Myocyte (in vitro differentiated cells): ENCODE measurements around the gene RBL2. TPM values are rescaled to one million over a fixed set of nuclear protein-coding genes. Genes with fewer than 3 reads are reported as not detected.
A peak's percentile ranks its signal among the peaks of the same experiment; 100 is the strongest.
"Not testable (repeated sequence)": the region's sequence is repeated elsewhere in the genome, so short reads cannot be mapped to it uniquely, and the experiment has no call there.

ENCODE experiments used
- DNase-seq: peaks from one replicate; pipeline ENCODE4 v3.0.0-alpha.2; 2012; ENCODE audit warnings: low read depth
- polyA plus RNA-seq: library from polyadenylated mRNA; unstranded; fragments of >200 nt; gene quantifications from one replicate; pipeline ENCODE4 v1.2.1, GENCODE V29; 2012; ENCODE audit warnings: missing spikeins
- total RNA-seq: library from RNA; depleted of rRNA; stranded (reverse); fragments of >200 nt; gene quantifications from 2 replicates; pipeline ENCODE4 v1.2.3, GENCODE V29; 2014

Gene RBL2
- total RNA-seq = 43.9 and 49.1 TPM in 2 replicates
- 20.9 TPM for polyA plus RNA-seq

- peak; percentile 83 for DNase-seq
Observed at GRCh38 chr16:53434377-53435065, at the start of gene RBL2. Gene RBL2, plus strand, starts transcription at chr16:53434471. Its CDS starts 86 bp downstream, at chr16:53434557.

DNA sequence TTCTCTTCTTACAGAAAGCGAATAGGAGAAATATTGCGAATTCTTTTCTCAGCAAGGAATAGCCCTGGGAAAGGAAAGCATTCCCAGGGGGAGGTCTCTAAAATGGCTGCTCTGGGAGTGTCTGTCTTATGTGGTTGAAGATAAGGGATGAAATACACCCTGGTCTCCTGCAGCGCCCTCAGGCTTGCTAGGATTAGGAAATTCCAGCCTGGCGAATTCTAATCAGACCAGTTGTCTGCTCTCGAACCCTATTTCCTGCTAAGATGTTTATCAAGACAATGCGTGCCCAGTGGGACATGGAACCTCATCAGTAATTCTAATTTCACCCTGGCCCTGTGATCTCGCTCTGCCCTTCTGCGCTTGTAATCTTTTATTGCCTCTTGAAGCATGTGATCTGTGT is 49.7 kb upstream of the RBL2 start:
- DNase-seq = not testable (repeated sequence)

DNA sequence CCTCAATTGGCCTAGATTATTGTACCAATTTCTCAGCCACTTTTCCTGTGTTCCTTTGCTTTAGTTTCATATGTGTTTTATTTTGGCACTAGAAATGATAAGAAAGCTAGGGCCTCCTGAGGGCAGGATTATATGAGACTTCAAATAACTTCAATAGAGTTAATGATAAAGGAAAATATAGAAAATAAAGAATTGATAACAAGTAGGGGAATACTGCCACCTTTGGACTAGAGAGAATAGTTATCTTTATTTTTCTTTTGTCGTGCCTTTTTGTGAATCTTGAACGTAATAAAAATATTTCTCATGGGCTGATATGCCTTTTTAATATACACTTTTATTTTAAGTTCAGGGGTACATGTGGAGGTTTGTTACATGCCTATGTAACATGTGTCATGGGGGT is 29.3 kb upstream of the RBL2 start:
- DNase-seq = peak; percentile 5

DNA sequence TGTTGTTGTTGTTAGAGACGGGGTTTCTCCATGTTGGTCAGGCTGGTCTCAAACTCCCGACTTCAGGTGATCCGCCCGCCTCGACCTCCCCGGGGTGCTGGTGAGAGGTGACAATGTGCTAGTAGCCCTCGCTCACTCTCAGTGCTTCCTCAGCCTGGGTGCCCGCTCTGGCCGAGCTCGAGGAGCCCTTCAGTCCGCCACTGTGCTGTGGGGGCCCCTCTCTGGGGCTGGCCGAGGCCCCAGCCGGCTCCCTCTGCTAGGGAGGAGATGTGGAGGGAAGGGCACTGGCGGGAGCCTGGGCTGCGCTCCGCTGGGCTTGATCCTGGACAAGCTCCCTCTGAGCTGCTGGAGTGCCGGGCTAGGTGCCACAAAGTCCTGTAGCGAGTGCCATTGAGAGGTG is 21.7 kb upstream of the RBL2 start:
- DNase-seq = no peak

DNA sequence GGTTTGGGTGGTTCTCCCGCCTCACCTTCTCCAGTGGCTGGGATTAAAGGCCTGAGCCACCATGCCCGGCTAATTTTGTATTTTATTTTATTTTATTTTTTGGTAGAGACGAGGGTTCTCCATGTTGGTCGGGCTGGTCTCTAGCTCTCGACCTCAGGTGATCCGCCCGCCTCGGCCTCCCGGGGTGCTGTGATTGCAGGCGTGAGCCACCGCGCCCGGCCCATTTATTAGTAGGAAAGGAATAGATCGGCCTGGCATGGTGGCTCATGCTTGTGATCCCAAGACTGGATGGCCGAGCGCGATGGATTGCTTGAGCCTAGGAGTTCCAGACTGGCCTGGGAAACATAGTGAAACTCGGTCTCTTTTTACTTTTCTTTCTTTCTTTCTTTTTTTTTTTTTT is 20.4 kb upstream of the RBL2 start:
- DNase-seq = no peak

DNA sequence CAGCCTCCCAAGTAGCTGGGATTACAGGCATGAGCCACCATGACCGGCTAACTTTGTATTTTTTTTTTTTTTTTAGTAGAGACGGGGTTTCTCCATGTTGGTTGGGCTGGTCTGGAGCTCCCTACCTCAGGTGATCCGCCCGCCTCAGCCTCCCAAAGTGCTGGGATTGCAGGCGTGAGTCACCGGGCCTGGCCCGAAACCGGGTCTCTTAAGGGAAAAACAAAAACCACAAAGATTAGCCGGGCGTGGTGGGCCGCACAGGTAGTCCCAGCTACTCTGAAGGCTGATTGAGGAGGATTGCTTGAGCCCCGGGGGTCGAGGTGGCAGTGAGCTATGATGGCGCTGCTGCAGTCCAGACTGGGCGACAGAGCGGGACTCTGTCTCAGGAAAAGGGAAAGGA is 19.9 kb upstream of the RBL2 start:
- DNase-seq = no peak

- DNase-seq = peak; percentile 40
Observed at GRCh38 chr16:53415504-53415903, 18.8 kb upstream of the RBL2 start.

DNA sequence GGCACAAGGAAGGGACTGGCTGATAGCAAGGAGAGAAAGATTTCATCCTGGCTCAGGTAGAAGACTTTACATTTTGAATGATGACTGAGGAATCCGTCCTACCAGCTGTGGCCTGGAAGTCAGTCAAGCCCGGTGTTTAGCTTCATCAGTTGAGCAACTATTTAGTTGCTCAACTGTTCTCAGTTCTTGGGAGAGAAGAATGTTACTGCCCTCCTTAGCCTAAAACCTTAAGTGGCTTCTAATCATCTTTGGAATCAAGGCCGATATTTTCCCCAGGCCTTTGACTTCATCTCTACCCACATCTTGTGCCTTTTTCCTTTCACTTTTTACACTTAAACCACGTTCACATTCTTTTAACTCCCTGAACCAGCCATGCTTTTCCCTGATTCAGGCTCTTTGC is 17.3 kb upstream of the RBL2 start:
- DNase-seq = no peak

GRCh38 chr16:53417976-53418375 is 16.3 kb upstream of the RBL2 start:
- DNase-seq = no peak

DNA sequence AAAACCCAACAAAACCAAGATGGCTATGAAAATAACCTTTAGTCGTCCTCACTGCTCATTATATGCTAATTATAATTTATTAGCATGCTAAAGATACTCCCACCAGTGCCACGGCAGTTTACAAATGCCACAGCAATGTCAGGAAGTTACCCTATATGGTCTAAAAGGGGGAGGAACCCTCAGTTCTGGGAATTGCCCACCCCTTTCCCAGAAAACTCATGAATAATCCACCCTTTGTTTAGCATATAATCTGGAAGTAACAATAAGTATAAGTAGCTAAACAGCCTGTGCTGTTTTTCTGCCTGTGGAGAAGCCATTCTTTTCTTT is 14.9 kb upstream of the RBL2 start:
- DNase-seq = not testable (repeated sequence)

DNA sequence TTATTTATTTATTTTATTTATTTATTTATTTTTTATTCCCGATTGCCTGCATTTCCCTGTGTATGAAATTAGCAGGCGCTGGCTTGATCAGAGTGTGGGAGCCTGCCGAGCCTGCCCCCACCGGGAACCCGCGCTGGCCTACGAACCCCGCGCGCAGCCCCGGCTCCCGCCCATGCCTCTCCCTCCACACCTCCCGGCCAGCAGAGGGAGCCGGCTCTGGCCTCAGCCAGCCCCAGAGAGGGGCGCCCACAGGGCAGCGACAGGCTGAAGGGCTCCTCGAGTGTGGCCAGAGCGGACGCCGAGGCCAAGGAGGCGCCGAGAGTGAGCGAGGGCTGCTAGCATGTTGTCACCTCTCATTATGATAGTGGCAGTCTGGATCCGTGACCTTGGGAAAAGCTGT is 13.0 kb upstream of the RBL2 start:
- DNase-seq = no peak

DNA sequence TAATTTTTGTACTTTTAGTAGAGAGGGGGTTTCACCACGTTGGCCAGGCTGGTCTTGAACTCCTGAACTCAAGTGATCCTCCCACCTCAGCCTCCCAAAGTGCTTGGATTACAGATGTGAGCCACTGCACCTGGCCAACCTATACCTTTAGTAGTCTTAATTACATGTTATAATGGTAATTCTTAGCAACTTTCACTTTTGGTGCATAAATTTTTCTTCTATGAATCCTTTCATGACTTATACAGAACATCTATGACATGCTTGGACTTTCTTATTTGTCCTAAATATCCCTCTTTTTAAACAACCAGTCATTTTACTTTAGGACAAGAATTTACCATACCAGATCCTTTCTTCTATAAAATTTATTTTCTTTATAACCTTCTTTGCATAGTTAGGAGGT is 10.3 kb upstream of the RBL2 start:
- not testable (repeated sequence) for DNase-seq

DNA sequence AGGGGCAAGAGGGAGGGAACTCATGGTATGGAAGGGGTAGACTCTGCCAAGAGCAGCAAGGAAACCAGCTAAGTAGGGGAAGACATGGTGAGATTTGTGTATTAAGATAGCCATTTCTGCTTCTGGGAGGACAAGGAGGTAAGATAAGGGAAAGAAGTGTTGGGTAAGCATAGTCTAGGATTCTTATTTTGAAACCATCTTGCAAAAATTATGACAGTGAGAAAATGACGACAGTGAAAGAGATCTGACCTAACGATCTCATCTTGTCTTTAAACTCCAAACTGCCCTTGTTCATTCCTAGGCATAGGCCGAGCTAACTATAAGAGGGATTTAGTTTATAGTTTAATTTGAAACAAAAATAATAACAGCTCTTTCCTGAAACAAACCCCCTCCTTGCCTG is 5.6 kb upstream of the RBL2 start:
- DNase-seq = no peak

DNA sequence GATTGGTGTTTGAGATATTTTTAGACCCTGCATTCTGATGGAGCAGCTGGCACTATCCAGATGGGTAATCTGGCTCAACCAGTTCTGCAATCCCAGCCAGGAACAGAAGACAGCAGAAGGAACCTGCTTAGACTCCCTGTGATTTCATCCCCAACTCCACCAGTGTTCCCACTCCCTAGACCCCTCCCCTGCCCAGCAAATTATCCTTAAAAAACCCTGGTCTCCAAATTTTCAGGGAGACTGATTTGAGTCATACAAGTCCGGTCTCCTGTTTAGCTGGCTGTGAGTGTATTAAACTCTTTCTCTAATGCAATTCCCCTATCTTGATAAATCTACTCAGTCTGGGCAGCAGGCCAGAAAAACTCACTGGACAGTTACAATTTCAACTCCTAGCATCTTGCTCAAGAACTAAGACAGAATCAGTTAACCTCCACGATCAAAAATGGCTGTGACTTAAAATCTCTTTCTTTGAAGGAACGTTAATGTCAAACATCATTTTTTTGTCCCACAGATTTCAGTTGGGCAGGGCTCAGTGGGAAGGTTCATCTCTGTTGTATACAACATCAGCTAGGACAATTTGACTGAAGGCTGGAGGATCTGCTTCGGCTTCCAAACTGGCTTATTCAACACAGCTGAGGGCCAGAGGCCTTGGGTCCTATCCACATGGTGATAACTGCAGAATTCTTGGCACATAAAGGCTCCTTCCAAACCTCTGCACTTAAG is 4.9 kb upstream of the RBL2 start:
- peak; percentile 56 for DNase-seq

- DNase-seq = no peak
Observed at GRCh38 chr16:53430363-53430762, 3.9 kb upstream of the RBL2 start.

GRCh38 chr16:53433509-53433908 is 762 bp upstream of the RBL2 start:
- no peak for DNase-seq

DNA sequence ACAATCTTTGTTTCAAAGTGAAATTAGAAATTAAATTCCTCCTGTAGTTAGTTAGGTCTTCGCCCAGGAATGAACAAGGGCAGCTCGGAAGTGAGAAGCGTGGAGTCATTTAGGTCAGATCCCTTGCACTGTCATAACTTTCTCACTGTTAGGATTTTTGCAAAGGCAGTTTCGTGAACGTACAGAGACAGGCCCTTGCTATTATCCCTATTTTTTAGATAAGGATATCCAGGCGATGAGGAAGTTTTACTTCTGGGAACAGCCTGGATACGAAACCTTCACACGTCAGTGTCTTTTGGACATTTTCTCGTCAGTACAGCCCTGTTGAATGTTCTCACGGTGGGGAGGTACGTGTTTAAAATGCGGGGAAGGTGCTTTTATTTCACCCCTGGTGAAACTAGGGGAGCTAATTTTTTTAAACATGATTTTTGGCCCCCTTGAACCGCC is 318 bp upstream of the RBL2 start:
- DNase-seq = no peak

DNA sequence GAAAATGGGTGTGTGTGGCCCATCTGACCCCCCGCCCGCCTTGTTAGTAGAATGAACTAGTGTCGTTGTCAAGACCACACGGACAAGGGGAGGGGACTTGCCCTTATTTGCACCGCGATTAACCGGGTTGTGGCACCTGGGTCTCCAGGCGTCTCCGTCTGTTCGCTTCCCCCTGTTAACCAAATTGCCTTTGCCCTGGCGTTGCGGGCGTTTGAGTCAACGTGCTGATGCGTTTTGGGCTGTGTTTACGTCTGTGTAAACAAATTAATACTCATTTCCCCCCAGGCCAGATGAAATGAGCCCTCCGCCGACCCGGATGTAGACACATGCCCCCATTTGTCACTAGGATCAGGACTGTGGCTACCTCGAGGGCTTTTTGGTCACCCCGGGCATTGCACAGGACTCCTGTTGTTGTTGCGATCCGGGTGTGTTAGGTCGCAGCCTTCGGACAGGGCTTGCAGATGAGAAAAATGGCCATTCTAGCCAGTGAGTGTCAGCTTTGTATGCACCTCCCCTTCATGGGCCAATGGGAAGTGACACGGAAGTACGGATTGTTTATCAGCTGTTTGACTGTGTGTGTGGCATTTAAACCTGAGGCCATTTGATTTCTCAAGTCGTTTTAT is 906 bp downstream of the RBL2 start:
- DNase-seq = peak; percentile 92

DNA sequence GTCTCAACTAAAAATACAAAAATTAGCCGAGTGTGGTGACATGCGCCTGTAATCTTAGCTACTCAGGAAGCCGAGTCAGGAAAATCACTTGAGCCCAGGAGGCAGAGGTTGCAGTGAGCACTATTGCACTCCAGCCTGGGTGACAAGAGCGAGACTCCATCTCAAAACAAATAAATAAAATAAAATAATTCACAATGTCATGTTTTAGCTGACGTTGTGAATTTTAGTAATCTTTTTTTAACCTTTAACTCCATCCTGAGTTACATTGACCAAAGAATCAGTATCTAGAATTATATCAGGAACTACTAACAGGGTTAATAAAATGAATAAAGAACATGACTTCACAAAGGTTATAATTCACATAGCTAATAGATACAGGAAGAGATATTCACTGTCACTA is 5.9 kb downstream of the RBL2 start:
- no peak for DNase-seq

DNA sequence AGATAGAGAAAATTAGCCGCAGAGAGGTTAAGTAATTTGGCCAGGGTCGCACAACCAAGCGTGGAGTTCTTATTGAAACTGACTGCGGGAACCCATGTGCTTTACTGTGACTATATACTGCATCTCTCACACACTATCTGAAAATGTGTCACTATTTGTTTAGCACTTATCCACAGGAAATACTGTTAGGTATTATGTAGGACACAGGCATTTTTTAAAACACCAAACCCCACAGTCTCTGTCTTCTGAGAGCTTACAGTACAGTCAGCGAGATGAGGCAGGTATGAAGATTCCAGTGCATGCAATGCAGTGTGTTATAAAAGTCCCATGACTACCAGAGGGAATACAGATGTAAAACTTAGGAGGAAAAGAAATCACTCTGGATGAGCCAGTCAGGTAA is 11.3 kb downstream of the RBL2 start:
- DNase-seq = no peak

GRCh38 chr16:53446090-53446489 is 11.8 kb downstream of the RBL2 start:
- no peak for DNase-seq

DNA sequence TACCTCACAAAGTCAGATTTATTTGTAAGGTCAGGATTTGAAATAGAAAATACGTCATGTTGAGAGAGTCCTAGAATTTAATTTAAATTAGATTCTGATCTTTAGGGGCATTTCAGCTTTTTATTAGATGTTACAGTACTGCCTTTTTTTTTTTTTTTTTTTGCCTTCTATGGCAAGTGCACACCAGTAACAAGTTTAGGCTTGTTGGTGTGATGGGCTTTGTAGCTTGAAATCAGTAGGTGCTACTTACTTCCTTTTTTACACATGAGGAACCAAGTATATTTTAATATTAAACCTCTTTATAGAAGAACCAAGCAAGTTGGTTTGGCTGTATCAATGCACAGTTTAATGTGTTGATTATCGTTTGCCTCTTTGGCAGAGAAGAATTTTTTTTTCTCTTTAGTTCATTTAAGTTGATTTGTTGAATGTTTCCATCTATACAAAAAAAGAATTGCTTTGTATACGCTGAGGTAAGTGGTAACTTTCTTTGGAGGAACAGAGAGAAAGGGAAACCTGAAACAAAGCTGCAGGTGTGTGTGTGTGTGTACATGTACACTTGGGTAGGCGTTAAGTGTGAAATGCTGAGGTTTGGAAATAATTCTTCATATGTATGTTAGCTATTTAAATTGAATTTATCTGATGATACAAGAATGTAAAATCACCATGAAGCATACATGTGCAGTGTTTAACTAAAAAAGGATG is 15.7 kb downstream of the RBL2 start:
- DNase-seq = no peak
